Memory B cell (primary cell): ENCODE measurements around the gene KRT4.

Experiments used
- ATAC-seq: fragments of 150-1000 bp; cut with Tn5 transposase; 2 replicates; pipeline ENCODE4 v1.10.0; 2021; ENCODE audit warnings: low read depth, mild to moderate bottlenecking, moderate library complexity
- DNase-seq, 2 donors: peaks; one replicate each; pipeline ENCODE4 v3.0.0; 2022; ENCODE audit warnings: low spot score in 2 of 2
- H3K27ac Mint-ChIP-seq: one replicate; pipeline ENCODE4 v1.8.0; 2022; ENCODE audit warnings: mild to moderate bottlenecking, moderate library complexity, mixed read lengths
- H3K27me3 Mint-ChIP-seq: one replicate; pipeline ENCODE4 v1.8.0; 2022; ENCODE audit warnings: mixed read lengths
- H3K36me3 Mint-ChIP-seq: one replicate; pipeline ENCODE4 v1.8.0; 2022; ENCODE audit warnings: mild to moderate bottlenecking, mixed read lengths
- H3K4me1 Mint-ChIP-seq: one replicate; pipeline ENCODE4 v1.8.0; 2022; ENCODE audit warnings: mixed read lengths
- H3K4me3 Mint-ChIP-seq: one replicate; pipeline ENCODE4 v1.8.0; 2022; ENCODE audit warnings: mild to moderate bottlenecking, moderate library complexity, mixed read lengths
- H3K9me3 Mint-ChIP-seq: one replicate; pipeline ENCODE4 v1.8.0; 2022; ENCODE audit warnings: mixed read lengths

Gene KRT4

DNA sequence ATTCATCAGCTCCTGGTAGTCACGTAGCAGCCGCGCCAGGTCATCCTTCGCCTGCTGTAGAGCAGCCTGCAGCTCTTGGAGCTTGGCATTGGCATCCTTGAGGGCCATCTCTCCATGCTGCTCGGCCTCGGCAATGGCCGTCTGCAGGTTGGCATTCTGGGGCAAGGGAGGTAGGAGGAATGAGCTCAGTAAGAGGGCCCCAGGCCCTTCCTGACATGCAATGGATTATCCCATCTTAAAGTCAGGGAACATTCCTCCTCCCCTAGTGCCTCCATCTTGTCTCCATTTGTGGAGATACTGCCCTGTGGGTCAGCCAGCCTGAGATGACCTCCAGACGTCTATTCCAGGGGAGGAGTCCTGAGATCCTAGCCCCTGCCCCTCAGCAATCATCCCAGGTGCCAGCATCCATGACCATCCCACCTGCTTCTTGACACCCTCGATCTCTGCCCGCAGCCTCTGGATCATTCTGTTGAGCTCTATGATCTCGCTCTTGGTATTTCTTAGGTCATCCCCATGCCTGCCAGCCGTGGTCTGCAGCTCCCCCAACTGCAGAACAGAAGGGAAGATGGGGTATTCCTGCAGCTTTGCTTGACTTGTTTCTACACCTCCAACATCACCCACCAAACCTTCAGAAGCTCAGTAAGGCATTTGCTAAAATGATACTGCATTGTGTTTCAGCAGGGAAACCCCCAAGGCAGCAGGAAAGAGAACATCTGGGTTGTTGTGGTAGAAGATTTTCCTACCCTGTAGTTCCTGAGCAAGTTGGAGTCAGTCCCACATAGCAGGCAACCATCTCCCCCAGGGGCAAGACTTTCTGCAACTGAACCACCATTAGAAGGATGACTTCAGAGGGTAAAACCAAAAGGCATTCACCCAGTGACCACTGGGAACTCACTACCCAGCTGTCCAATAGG, 22.4 kb downstream of the KRT4 start:
- no peak overlapping the region for H3K4me3 Mint-ChIP-seq
- ATAC-seq (no peak), DNase-seq (no peak)
- peaks cover 24% of the 10 kb centered on the region for H3K27me3 Mint-ChIP-seq
- no peaks in the 10 kb centered on the region for H3K36me3 Mint-ChIP-seq
- H3K9me3 Mint-ChIP-seq, result no peaks in the 10 kb centered on the region
- H3K4me1 Mint-ChIP-seq, result peaks cover 3% of the 10 kb centered on the region
- no peak overlapping the region for H3K27ac Mint-ChIP-seq

DNA sequence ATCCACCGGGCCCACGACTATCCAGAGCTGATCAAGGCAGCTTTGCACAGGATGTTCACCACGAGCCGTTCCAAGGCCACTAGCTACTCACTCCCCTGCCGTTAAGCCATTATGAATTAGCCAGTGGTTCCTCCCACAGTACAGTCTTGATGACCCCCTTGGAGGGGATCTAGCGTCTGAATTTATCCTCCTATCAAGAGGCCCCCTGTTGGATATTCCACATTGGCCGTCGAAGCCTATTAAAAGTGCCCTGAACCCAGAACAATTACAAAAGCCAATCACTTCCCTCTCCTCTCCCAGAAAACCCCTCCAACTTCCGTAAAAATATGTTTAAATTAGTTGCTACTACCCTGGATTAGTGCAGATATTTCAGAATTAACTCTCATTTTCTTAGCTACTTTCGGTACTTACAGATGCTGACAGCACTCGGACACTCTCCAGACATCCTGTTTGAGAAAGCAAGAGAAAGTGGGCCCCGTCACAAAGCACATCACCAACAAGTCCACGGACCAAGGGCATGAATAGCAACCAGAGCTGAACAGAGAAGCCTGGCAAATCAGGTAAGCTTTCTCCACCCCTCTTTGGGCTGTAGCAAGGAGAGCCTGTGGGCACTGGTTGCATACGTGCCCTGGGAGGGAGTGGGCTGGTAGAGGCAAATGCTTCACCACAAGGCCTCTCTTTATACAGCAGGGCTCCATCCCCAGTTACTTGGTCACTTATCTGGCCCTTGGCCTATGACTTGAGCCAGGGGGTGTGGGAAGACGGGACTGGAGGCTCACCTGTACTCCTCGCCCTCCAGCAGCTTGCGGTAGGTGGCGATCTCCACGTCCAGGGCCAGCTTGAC, 23.3 kb downstream of the KRT4 start:
- Mint-ChIP-seq H3K9me3 (peaks cover 2% of the 10 kb centered on the region), H3K36me3 (no peaks in the 10 kb centered on the region), H3K4me3 (no peak overlapping the region), H3K27ac (no peak overlapping the region), H3K4me1 (peaks cover 3% of the 10 kb centered on the region), H3K27me3 (peaks cover 21% of the 10 kb centered on the region)
- ATAC-seq (no peak), DNase-seq (no peak)

DNA sequence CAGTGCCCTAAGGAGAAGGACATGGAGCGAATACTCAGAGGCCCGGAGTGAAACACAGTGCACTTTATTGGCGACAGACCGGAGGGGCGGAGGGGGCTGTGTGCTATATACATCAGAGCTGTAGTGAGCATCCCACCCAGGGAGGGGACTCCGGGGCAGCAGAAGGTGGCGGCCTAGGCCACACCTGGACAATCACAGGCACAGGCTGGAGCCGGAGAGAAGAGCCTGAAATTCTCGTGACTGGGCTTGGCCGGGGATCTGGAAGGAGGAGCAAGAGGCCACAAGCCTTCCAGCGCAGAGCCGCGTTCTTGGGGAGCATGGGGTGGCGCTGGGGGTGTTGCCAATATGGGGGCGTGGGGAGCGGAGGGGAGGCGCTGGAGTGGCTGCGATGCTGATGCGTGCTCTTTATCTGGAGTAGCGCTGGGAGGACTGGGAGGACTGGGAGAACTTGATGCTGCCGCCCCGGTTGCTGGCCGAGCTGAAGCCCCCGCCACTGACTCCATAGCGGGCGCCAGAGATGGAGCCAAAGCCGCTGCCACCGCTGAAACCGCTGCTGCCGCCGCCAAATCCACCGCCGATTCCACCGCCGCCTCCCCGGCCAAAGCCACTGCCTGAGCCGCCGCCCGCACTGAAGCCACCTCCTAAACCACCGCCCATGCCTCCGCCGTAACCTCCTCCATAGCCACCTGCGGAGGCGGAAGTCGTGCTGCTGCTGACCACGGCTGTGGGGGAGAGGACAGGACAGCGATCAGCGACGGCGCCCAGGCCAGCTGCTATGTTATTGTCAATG, 24.1 kb downstream of the KRT4 start:
- H3K36me3 Mint-ChIP-seq, result no peaks in the 10 kb centered on the region
- ATAC-seq (no peak), DNase-seq (no peak)
- H3K4me3 Mint-ChIP-seq, result no peak overlapping the region
- H3K27me3 Mint-ChIP-seq, result peaks cover 23% of the 10 kb centered on the region
- no peak overlapping the region for H3K27ac Mint-ChIP-seq
- H3K4me1 Mint-ChIP-seq, result peaks cover 3% of the 10 kb centered on the region
- H3K9me3 Mint-ChIP-seq, result peaks cover 2% of the 10 kb centered on the region

DNA sequence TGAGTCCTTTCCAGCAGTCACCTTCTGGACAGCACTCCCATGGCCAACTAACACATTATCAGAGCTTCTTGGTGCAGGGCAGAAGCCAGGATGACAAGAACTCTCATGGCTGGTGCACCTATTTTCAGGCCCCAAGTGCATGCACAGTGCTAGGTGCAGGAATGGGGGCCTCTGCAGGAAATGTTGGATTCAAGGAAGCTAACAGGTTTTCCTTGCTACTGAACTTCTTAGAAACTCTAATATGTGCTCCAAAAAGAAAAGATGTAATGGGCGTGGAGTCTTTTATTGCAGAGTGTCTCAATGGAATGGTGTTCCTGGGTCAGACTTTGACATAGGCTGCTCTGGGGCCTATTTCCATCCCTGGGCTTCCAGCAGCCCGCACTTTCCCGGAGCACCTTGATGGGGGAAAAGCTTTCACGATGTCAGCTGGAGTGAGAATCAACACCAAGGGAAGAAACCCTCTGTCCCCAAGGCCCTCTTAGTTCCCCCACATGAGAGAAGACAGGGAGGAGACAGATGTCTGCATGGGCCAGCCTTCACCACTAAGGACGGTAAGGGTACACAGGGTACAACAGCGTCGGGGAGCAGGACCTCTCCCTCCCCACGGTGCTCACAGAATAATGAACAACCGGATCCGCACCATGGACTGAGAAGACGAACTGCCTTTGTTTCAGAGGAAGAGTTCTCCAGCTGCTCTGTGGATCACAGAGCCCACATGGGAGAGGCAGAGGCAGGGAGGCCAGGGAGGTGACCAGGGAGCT, 24.9 kb downstream of the KRT4 start:
- no peak for ATAC-seq
- peaks cover 25% of the 10 kb centered on the region for H3K27me3 Mint-ChIP-seq

DNA sequence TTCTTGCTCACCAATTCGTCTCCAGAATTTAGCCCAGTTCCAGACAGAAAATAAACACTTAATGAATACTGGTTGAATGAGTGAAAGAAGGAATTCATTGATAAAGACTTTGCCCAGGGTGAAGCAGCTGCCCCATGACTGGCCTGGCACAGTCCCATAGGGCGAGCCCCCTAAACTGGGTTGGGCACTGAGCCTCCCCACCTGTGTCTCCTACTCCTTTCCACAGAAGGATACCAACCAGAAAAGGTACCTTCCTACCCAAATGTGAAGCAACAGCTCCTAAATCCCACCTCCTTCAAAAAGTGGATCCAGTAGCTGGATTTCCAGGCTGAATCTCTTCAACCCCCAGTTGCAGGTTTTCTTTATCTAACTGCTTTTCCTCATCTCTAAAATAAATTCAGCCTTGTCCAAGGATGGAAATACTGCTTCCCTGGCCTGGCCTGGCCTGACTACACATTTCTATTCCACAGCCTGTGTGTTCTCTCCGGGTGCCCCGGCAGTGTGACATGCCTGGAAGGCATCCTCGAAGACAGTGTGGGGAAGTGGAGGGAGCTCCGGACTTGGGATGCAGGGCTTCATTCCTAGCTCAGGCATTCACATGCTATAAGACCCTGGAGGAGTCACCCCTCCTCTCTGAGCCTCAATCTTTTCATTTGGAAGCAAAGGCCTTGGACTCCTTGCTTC, 25.6 kb downstream of the KRT4 start:
- H3K36me3 Mint-ChIP-seq, result no peaks in the 10 kb centered on the region
- no peak for ATAC-seq
- H3K9me3 Mint-ChIP-seq, result peaks cover 2% of the 10 kb centered on the region
- DNase-seq, result no peak
- no peak overlapping the region for H3K27ac Mint-ChIP-seq
- H3K4me3 Mint-ChIP-seq, result no peak overlapping the region
- peaks cover 26% of the 10 kb centered on the region for H3K27me3 Mint-ChIP-seq
- peaks cover 3% of the 10 kb centered on the region for H3K4me1 Mint-ChIP-seq

More for the DNA sequence above, 24.9 kb downstream of the KRT4 start:
- no peaks in the 10 kb centered on the region for H3K36me3 Mint-ChIP-seq
- H3K4me3 Mint-ChIP-seq, result no peak overlapping the region
- DNase-seq, result no peak
- H3K27ac Mint-ChIP-seq, result no peak overlapping the region
- peaks cover 2% of the 10 kb centered on the region for H3K9me3 Mint-ChIP-seq
- H3K4me1 Mint-ChIP-seq, result peaks cover 3% of the 10 kb centered on the region

DNA sequence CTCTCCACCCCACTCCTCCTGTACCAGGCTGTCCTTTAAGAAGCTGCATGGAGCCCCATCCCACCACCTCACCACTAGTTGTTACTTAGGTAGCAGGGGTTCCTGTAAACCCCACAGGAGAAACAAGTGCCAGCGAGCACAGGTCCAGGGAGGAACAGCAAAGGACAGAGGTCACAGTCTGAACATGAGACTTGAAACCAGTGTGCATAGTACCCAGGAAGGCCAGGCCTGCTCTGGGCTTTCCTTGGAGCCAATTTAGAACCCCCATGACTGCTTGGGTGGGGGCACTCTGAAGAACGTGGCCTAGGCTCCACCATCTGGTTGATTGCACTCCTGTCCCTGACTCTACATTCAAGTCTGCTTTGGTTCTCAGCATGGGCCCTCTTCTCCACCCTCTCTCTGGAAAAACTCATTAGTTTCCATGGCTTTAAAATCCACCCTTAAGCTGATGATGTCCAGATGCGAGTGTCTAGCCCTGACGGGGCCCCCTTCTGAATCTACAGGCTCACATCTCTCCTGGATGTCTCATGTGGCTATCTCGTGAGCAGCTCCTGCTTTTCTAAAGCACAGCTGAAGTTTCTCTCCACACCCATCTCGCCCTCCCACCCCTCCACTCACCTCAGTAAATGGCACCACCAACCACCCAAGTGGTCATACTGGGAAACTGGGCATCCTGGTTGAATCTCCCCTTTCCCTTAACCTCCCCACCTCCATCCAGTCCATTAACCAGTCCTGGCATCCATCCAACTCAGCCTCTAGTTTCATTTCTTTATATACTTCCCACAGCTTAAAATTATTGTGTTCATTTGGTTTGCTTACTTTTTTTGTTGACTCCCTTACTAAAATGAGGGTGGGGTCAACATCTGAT, 26.4 kb downstream of the KRT4 start:
- no peak overlapping the region for H3K27ac Mint-ChIP-seq
- no peak overlapping the region for H3K4me3 Mint-ChIP-seq
- no peaks in the 10 kb centered on the region for H3K36me3 Mint-ChIP-seq
- peaks cover 2% of the 10 kb centered on the region for H3K9me3 Mint-ChIP-seq
- H3K27me3 Mint-ChIP-seq, result peaks cover 26% of the 10 kb centered on the region
- no peak for ATAC-seq
- peaks cover 3% of the 10 kb centered on the region for H3K4me1 Mint-ChIP-seq
- no peak for DNase-seq

DNA sequence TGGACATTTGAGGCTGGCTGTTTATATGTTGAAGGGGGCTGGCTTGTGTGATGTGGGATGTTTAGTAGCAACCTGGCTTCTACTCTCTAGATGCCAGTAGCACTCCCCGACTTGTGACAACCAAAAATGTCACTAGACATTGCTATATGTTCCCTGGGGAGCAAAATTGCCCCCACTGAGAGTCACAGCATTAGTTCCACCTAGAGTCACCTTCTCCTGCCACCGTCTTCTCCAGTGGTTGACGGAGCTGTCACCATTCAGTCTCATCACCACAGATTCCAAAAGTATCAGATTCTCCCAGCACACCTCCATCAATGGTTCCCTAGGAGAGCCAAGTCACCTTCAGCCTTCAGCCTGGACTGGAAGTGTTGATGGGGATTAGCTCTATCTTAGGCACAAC, 29.0 kb downstream of the KRT4 start:
- no peaks in the 10 kb centered on the region for H3K36me3 Mint-ChIP-seq
- peaks cover 2% of the 10 kb centered on the region for H3K9me3 Mint-ChIP-seq
- peaks cover 3% of the 10 kb centered on the region for H3K4me1 Mint-ChIP-seq
- ATAC-seq (no peak), DNase-seq (no peak)
- H3K27ac Mint-ChIP-seq, result no peak overlapping the region
- H3K27me3 Mint-ChIP-seq, result peaks cover 22% of the 10 kb centered on the region
- H3K4me3 Mint-ChIP-seq, result no peak overlapping the region

DNA sequence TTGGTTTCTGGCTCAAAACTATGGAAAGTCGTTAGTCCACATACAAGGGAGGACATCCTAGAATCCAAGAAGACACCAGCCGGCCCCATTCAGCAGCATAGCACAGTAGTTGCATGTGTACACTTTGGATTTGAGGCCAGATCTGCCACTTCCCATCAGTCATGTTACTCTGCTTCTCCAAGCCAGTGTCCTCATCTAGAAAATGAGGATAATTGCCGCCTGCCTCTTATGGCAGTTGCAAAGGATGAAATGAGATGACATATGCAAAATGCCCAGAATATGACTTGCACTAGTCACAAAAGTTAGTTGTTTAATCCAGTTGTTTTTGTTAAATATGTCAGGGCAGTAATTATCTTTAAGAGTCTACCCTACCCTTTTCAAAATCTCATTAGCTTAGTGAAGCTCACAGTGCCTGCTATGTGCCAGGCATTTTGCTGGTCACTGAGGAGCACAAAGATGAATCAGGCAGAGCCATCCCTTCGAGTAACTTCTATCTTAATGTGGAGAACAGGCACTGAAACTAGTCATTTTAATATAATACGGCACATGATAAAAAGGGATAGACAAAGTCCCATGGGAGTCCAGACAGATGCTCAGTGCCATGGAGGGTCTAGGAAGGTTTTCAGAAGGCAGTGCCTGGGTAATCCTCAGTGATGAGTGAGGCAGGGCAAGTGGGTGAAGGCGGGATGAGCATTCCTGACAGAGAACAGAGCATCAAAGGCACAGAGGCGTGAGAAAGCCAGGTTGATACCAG, 30.2 kb downstream of the KRT4 start:
- peaks cover 2% of the 10 kb centered on the region for H3K9me3 Mint-ChIP-seq
- no peak overlapping the region for H3K4me3 Mint-ChIP-seq
- H3K36me3 Mint-ChIP-seq, result no peaks in the 10 kb centered on the region
- ATAC-seq (no peak), DNase-seq (no peak)
- no peak overlapping the region for H3K27ac Mint-ChIP-seq
- H3K27me3 Mint-ChIP-seq, result peaks cover 14% of the 10 kb centered on the region
- H3K4me1 Mint-ChIP-seq, result peaks cover 3% of the 10 kb centered on the region

DNA sequence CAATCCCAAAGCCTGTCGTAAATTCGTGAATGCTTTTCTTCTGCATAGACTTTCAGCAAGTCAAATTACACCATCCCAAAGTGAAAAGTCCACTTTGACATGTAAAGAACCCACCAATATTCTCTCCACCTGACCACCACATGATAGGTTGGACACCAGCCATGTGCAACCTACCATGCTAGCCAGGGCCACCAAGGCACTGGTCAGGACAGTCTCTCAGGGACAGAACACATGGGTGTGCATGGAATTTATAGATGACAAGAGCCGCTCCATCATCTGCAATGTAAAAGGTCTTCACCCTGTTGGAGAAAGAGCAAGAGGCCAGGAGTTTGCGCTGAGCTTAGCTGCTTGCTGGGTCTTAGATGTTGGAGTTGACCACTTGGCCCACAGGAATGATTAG, 31.4 kb downstream of the KRT4 start:
- no peak overlapping the region for H3K4me3 Mint-ChIP-seq
- H3K36me3 Mint-ChIP-seq, result no peaks in the 10 kb centered on the region
- peaks cover 2% of the 10 kb centered on the region for H3K9me3 Mint-ChIP-seq
- DNase-seq (no peak), ATAC-seq (no peak)
- no peak overlapping the region for H3K27ac Mint-ChIP-seq
- no peaks in the 10 kb centered on the region for H3K4me1 Mint-ChIP-seq
- H3K27me3 Mint-ChIP-seq, result peaks cover 17% of the 10 kb centered on the region

DNA sequence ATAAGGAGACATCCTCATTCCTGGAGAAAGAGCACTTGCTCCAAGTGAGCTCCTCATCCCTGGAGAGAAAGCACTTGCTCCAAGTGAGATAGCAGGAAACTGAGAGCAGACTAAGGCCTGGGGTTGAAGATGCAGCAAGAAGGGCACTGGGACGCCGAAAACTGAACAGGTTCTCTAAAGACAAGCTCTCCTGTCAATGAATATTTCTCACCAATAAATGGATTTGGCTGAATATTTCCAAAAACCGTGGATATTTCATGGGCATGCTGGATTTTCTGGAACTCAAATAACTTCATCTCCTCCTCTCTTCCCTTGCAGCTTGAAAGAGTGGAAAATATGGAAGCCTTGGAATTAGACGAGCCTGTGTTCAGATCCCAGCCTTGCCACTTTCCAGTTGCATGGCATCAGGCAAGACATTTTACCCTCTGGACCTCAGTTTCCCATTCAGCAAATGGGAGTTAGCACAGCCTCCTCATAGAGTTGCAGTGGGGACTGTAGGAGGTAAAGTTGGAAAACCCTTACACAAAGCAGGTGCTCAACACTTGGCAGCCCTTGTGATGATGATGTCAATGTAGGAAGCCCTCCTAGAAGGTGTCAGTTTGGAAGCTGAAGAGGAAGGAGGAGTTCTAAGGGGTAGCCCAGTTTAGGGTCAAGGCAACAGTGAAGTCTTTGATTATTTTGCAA, 32.4 kb downstream of the KRT4 start:
- Mint-ChIP-seq H3K4me3 (no peak overlapping the region), H3K9me3 (peaks cover 2% of the 10 kb centered on the region), H3K4me1 (no peaks in the 10 kb centered on the region), H3K27me3 (peaks cover 20% of the 10 kb centered on the region), H3K27ac (no peak overlapping the region), H3K36me3 (no peaks in the 10 kb centered on the region)
- ATAC-seq, result no peak
- DNase-seq, result no peak

DNA sequence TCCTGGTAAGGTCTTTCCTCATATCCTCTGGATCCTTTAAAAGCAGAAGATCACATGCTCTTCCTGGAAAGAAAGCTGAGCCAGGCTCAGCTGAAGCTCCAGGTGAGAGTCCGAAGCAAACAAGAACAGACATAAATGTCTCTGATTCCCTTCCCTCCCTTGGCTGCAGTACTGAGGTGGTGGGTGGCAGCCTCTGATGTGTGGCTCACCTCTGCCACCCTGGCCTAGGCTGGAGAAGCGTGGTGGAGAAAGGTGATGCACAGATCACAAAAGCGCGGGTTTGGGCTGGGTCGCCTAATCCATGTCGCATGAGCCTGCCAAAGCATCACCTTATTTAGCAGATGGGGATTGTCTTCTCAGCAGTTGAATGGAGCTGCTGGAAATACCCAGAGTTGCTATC, 34.0 kb downstream of the KRT4 start:
- Mint-ChIP-seq H3K27ac (no peak overlapping the region), H3K4me1 (no peaks in the 10 kb centered on the region), H3K9me3 (no peaks in the 10 kb centered on the region), H3K27me3 (peaks cover 18% of the 10 kb centered on the region), H3K36me3 (no peaks in the 10 kb centered on the region), H3K4me3 (no peak overlapping the region)
- no peak for ATAC-seq
- DNase-seq, result no peak
